GM10266 (cell line): Measurements from ENCODE around the gene CASZ1.

ENCODE experiments used
- DNase-seq: peaks from one replicate; pipeline ENCODE4 v3.0.0; 2012; ENCODE audit errors: extremely low spot score
- CTCF ChIP-seq: IDR thresholded peaks from 2 replicates; pipeline ENCODE4 v1.5.1; 2012; ENCODE audit warnings: mild to moderate bottlenecking, low read depth; ENCODE audit not compliant: control insufficient read depth, insufficient read depth; ENCODE audit errors: missing control alignments

The CASZ1 gene

GRCh38 chr1:10699470-10699835 lies 97.0 kb downstream of the CASZ1 start:
- no peak for TF ChIP-seq CTCF
- no peak for DNase-seq

GRCh38 chr1:10698726-10699469 lies 97.5 kb downstream of the CASZ1 start:
- no peak for TF ChIP-seq CTCF
- DNase-seq, result no peak

DNA sequence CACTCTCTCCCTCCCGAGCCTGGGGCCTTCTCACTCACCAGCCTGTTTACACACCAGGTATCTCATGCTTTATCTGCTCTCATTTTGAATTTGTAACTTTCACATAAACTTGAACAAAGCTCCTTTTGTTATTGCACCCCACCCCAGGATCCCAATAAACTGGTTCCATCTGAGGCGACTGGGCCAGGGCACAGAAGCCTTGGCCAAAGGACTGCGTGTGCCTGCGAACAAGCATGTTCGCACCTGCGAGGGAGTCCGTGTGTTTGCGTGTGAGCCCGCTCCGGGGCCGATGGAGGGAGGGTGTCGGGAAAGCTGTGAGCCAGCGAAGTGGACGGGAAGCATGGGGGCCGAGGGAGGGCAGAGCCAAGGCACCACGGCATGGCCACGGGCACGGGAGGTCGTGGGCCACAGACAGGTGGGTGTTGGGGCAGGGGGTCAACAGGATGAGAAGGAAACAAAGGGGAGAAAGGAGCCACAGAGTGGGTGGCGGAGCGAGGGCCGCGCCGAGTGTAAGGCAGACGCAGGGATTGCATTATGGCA lies 98.8 kb downstream of the CASZ1 start:
- no peak for TF ChIP-seq CTCF
- no peak for DNase-seq

GRCh38 chr1:10696977-10697376 lies 99.5 kb downstream of the CASZ1 start:
- DNase-seq, result no peak
- no peak for TF ChIP-seq CTCF

DNA sequence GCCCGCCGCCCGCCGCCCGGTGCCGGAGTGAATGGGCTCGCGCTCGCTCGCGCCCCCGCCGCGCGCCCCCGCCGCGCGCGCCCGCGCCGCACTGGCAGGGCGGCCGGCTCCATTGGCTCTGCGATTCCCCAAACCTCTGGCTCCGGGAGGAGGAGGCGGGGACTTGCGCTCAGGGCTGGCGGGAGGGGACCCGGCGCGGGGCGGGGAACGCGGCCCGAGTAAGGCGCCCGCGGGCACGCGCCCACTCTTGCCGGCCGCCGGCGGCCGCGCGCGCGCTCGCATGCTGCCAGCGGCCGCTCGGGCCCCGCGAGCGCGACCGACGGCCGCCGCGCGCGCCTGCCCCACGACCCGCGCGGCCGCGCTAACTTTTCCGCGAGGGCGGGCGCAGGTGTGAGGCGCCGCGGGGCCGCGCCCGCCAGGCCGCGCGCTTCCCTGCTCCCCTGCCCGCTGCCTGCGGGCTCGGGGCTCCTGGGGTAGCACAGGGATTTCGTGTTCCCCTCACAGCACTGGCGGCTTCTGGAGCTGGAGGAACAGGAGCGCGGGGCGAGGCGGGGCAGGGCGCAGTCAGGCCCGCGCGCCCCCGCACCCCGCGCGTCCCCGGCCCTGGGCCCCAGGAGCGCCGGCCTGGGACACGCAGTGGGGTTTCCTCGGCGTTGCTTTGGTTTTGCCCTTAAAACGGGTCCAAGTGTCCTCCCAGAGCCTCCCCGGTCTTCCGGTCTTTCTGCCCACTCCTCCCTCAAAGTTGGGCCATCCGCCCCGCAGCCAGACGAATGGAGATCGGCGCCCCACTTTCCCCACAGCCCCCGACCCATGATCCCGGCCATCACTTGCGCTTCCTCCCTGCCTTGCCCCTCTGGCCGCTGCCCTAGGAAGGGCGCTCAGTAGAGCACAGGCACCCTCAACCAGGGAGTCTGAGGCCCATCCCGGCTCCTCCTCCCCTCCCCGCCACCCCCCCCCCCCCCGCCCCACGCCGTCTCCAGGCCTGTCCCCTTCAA lies 101.5 kb downstream of the CASZ1 start:
- TF ChIP-seq CTCF, result no peak
- DNase-seq, result peak; percentile 98

GRCh38 chr1:10694274-10694632 lies 102.2 kb downstream of the CASZ1 start:
- no peak for TF ChIP-seq CTCF
- DNase-seq, result peak; percentile 94
